ENCODE data around the gene RUNX2. TPM values are rescaled to one million over a fixed set of nuclear protein-coding genes. Genes with fewer than 3 reads are reported as not detected.

Gene RUNX2
- total RNA-seq, 1 experiment from 2014 or later = 3.8 TPM

DNA sequence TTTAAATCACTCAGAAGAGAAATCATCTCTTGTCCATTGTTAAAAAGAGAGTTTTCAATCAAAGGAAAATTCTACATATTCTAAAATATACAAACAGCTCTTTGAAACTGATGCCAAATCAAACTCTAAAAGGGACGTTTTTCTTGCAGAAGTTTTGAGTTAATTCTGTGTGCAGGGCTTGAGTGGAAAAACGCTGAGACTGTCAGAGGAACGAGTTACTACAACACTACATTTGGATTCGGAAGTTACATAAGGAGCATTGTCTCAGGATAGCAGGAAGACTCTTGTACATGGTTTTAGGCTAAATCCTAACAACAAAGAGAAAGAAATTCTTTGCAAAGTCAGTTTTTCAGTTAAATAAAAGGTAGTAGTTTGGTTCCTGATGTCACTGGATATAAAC is 205.3 kb downstream of the RUNX2 start:
- DNase-seq (no peak), ATAC-seq (no peak)
- ChIA-PET CTCF (interaction anchor here (0.6 kb wide), 1 partner anchor 188 kb away, joined by 9 read pairs; no protein-coding TSS in a partner anchor), POLR2A (ENCODE audit: unreplicated experiment) (interaction anchor here (0.7 kb wide), 1 partner anchor 13 kb away, joined by 3 read pairs; no protein-coding TSS in a partner anchor)
- BruUV-seq (replicated peaks) = no TSS peak
- no peak overlapping the region for H3K4me3 ChIP-seq (ENCODE audit: low read length)
- H4K20me1 ChIP-seq (ENCODE audit: low read length) = no peaks in the 10 kb centered on the region
- H2AFZ ChIP-seq (ENCODE audit: low read length) = no peak overlapping the region
- no peak overlapping the region for H3K4me2 ChIP-seq (ENCODE audit: low read length)
- no peaks in the 10 kb centered on the region for H3K79me2 ChIP-seq (ENCODE audit: low read length)
- H3K36me3 ChIP-seq (ENCODE audit: low read depth, low read length) = no peaks in the 10 kb centered on the region
- no peaks in the 10 kb centered on the region for H3F3A ChIP-seq (ENCODE audit: low read length, unreplicated experiment)
- H3K4me1 ChIP-seq (ENCODE audit: insufficient read depth, low read length) = no peaks in the 10 kb centered on the region
- no peaks in the 10 kb centered on the region for H3K9me2 ChIP-seq (replicated peaks; ENCODE audit: low read length)
- H3K9ac ChIP-seq (ENCODE audit: low read length) = no peak overlapping the region
- H3K9me3 ChIP-seq (ENCODE audit: low read length) = no peaks in the 10 kb centered on the region
- H3K27me3 ChIP-seq (ENCODE audit: low read length) = no peaks in the 10 kb centered on the region
- intact Hi-C loops (cut with micrococcal nuclease) = no loop called here
- TF ChIP-seq EZH2 (IDR thresholded peaks at IDR 0.05; ENCODE audit: low read length, unreplicated experiment) = no peak
- TF ChIP-seq EZH2phosphoT487 (IDR thresholded peaks at IDR 0.05; ENCODE audit: borderline replicate concordance, low read length) = no peak
- TF ChIP-seq, protein P1, sequence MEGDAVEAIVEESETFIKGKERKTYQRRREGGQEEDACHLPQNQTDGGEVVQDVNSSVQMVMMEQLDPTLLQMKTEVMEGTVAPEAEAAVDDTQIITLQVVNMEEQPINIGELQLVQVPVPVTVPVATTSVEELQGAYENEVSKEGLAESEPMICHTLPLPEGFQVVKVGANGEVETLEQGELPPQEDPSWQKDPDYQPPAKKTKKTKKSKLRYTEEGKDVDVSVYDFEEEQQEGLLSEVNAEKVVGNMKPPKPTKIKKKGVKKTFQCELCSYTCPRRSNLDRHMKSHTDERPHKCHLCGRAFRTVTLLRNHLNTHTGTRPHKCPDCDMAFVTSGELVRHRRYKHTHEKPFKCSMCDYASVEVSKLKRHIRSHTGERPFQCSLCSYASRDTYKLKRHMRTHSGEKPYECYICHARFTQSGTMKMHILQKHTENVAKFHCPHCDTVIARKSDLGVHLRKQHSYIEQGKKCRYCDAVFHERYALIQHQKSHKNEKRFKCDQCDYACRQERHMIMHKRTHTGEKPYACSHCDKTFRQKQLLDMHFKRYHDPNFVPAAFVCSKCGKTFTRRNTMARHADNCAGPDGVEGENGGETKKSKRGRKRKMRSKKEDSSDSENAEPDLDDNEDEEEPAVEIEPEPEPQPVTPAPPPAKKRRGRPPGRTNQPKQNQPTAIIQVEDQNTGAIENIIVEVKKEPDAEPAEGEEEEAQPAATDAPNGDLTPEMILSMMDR (conservative IDR thresholded peaks at IDR 0.05; ENCODE audit: low read depth, low read length) = no peak
- H3K27ac ChIP-seq (ENCODE audit: low read length) = no peak overlapping the region

DNA sequence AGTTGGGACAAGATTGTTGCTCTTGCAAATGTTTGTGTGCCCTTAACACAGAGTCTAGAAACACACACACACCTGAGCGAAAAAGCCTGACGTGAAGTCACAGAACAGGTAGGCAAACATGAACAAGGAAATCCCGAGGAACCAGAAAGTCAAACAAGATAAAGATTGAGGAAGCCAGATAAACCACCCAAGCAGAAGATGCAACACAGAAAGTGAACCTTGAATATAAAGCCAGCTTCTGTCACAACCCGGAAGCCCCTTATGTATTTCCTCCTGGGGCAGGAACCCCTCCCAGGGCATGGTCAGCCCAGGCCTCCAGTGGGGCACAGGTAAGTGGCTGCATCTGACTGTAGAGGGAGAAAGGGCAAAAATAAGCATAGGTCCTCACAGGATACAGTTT is 207.8 kb downstream of the RUNX2 start:
- no TSS peak for BruUV-seq (replicated peaks)
- Histone ChIP-seq H3K9ac (ENCODE audit: low read length) (no peak overlapping the region), H3K9me2 (replicated peaks; ENCODE audit: low read length) (no peaks in the 10 kb centered on the region), H3K27ac (ENCODE audit: low read length) (no peak overlapping the region), H3K79me2 (ENCODE audit: low read length) (no peaks in the 10 kb centered on the region), H3K27me3 (ENCODE audit: low read length) (no peaks in the 10 kb centered on the region), H3K4me3 (ENCODE audit: low read length) (no peak overlapping the region), H3K4me2 (ENCODE audit: low read length) (no peak overlapping the region), H2AFZ (ENCODE audit: low read length) (no peak overlapping the region), H3F3A (ENCODE audit: low read length, unreplicated experiment) (no peaks in the 10 kb centered on the region), H3K36me3 (ENCODE audit: low read depth, low read length) (no peaks in the 10 kb centered on the region), H4K20me1 (ENCODE audit: low read length) (no peaks in the 10 kb centered on the region), H3K9me3 (ENCODE audit: low read length) (no peaks in the 10 kb centered on the region), H3K4me1 (ENCODE audit: insufficient read depth, low read length) (no peaks in the 10 kb centered on the region)
- ChIA-PET POLR2A (ENCODE audit: unreplicated experiment) (no interaction called here), CTCF (no interaction called here)
- DNase-seq (no peak), ATAC-seq (no peak)
- no peak for TF ChIP-seq EZH2phosphoT487 (IDR thresholded peaks at IDR 0.05; ENCODE audit: borderline replicate concordance, low read length)
- TF ChIP-seq EZH2 (IDR thresholded peaks at IDR 0.05; ENCODE audit: low read length, unreplicated experiment) = no peak
- TF ChIP-seq, protein P1 (conservative IDR thresholded peaks at IDR 0.05; ENCODE audit: low read depth, low read length) = no peak
- intact Hi-C loops (cut with micrococcal nuclease) = no loop called here

DNA sequence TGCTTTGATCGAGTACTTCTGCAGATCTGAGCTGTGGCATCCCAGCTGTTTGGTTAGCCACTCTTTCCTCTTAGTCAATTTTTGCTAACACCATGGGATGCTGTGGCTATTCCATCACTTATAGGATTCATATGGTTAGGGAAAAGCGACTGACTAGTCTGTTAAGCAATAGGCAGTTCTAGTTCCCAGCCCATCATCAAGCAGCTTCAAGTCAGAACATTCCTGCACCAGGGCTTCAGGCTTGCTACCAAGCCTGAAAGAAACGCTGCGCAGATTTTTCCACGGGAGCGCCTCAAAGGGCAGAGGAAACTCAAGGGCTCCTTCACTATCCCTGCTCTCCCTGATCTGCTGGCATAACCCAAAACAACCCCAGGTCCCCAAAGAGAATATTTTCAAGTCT is 209.4 kb downstream of the RUNX2 start:
- TF ChIP-seq, protein P1 (conservative IDR thresholded peaks at IDR 0.05; ENCODE audit: low read depth, low read length) = no peak
- TF ChIP-seq EZH2phosphoT487 (IDR thresholded peaks at IDR 0.05; ENCODE audit: borderline replicate concordance, low read length) = no peak
- TF ChIP-seq EZH2 (IDR thresholded peaks at IDR 0.05; ENCODE audit: low read length, unreplicated experiment) = no peak
- no peak overlapping the region for H3K27ac ChIP-seq (ENCODE audit: low read length)
- BruUV-seq (replicated peaks) = no TSS peak
- DNase-seq = no peak
- no peak overlapping the region for H3K4me2 ChIP-seq (ENCODE audit: low read length)
- ATAC-seq = no peak
- ChIA-PET POLR2A (ENCODE audit: unreplicated experiment) (interaction anchor here (0.5 kb wide), 1 partner anchor 385 kb away, joined by 4 read pairs; no protein-coding TSS in a partner anchor), CTCF (no interaction called here)
- H3K79me2 ChIP-seq (ENCODE audit: low read length) = no peaks in the 10 kb centered on the region
- no peaks in the 10 kb centered on the region for H3K9me3 ChIP-seq (ENCODE audit: low read length)
- peaks cover 7% of the 10 kb centered on the region for H3K4me1 ChIP-seq (ENCODE audit: insufficient read depth, low read length)
- H3K36me3 ChIP-seq (ENCODE audit: low read depth, low read length) = 0 out of 2 replicates have a peak, but pooled peaks cover 4% of the 10 kb centered on the region
- no peak overlapping the region for H2AFZ ChIP-seq (ENCODE audit: low read length)
- H3K9me2 ChIP-seq (replicated peaks; ENCODE audit: low read length) = no peaks in the 10 kb centered on the region
- no peak overlapping the region for H3K9ac ChIP-seq (ENCODE audit: low read length)
- H3K27me3 ChIP-seq (ENCODE audit: low read length) = no peaks in the 10 kb centered on the region
- no peak overlapping the region for H3K4me3 ChIP-seq (ENCODE audit: low read length)
- no peaks in the 10 kb centered on the region for H3F3A ChIP-seq (ENCODE audit: low read length, unreplicated experiment)
- intact Hi-C loops (cut with micrococcal nuclease) = no loop called here
- no peaks in the 10 kb centered on the region for H4K20me1 ChIP-seq (ENCODE audit: low read length)

Data from PC-3 (cell line).